Kidney glomerular epithelial cell (primary cell): ENCODE results near the gene SERPINB7.
A peak's percentile ranks its signal among the peaks of the same experiment; 100 is the strongest.

Experiments used
- DNase-seq: peaks from one replicate; lab custom pipeline; 2025; lab: John Stamatoyannopoulos, UW

SERPINB7 gene

GRCh38 chr18:63848159-63848558, 72.9 kb downstream of the SERPINB7 start:
- peak; percentile 12 for DNase-seq

- no peak for DNase-seq
These were observed 74.8 kb downstream of the SERPINB7 start for GRCh38 chr18:63850020-63850419.

- DNase-seq, result no peak
These were observed 75.4 kb downstream of the SERPINB7 start for GRCh38 chr18:63850636-63851035.
